K562 (cell line): ENCODE measurements around the gene POMP.

ENCODE experiments used
- FOXK1 ChIP-seq: sonication (generic); formaldehyde crosslinking; IDR thresholded peaks from 2 replicates; pipeline ENCODE4 v1.8.0; 2022; ENCODE audit warnings: missing genetic modification reagents, mild to moderate bottlenecking, borderline replicate concordance
- HDAC2 ChIP-seq: fragments of 450-650 bp; IDR thresholded peaks from 2 replicates; pipeline ENCODE4 v1.6.1; 2016; ENCODE audit warnings: mild to moderate bottlenecking
- MEIS2 ChIP-seq: fragments of 450-650 bp; IDR thresholded peaks from 2 replicates; pipeline ENCODE4 v1.6.1; 2014; ENCODE audit warnings: mild to moderate bottlenecking; ENCODE audit not compliant: partially characterized antibody
- NR1H2 ChIP-seq: sonication (generic); formaldehyde crosslinking; IDR thresholded peaks from 2 replicates; pipeline ENCODE4 v1.4.0; 2020; ENCODE audit warnings: mild to moderate bottlenecking, missing genetic modification reagents
- PHF20 ChIP-seq: fragments of 450-650 bp; IDR thresholded peaks from 2 replicates; pipeline ENCODE4 v1.6.1; 2018; ENCODE audit not compliant: partially characterized antibody
- ZNF644 ChIP-seq: fragments of 200-800 bp; sonication (Bioruptor generic); IDR thresholded peaks from 2 replicates; pipeline ENCODE4 v1.6.1; 2016; ENCODE audit warnings: low read depth, missing genetic modification characterization, missing compliant biosample characterization
- TF ChIP-seq, protein P1 (sequence below), 3 experiments: IDR thresholded peaks in 2 of 3; conservative IDR thresholded peaks in 1 of 3; 2 replicates each; pipeline ENCODE4 v1.5.1; 2011 to 2012; ENCODE audit warnings: low read length in 3 of 3, mild to moderate bottlenecking in 3 of 3, control low read depth in 2 of 3, improper control_type of control experiment in 1 of 3, inconsistent platforms in 1 of 3, low read depth in 1 of 3, mixed read lengths in 1 of 3, moderate library complexity in 1 of 3; ENCODE audit not compliant: insufficient read depth in 2 of 3
- TF ChIP-seq, protein P2 (sequence below), 2 experiments: fragments of 450-650 bp; formaldehyde crosslinking in 1 of 2; IDR thresholded peaks; 2 replicates each; pipeline versions ENCODE4 v1.4.0 to v1.6.1; 2014 to 2020; ENCODE audit warnings: mild to moderate bottlenecking in 2 of 2, borderline replicate concordance in 1 of 2, low read depth in 1 of 2

DNA sequence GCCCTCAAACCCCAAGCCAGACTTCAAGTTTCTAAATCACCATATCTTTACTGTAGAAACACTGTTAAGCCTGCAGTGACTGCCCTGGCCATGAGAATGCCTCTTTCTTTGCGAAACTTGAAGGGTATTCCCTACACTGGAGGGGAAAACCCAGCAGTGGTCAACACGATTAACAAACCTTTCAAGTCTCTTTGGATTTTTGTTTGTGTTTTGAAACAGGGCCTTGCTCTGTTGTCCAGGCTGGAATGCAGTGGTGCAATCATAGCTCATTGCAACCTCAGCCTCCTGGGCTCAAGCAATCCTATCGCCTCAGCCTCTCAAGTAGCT lies 17.4 kb upstream of the POMP start:
- TF ChIP-seq FOXK1 (CRISPR knock-in tag) = no peak
- TF ChIP-seq, protein P1, sequence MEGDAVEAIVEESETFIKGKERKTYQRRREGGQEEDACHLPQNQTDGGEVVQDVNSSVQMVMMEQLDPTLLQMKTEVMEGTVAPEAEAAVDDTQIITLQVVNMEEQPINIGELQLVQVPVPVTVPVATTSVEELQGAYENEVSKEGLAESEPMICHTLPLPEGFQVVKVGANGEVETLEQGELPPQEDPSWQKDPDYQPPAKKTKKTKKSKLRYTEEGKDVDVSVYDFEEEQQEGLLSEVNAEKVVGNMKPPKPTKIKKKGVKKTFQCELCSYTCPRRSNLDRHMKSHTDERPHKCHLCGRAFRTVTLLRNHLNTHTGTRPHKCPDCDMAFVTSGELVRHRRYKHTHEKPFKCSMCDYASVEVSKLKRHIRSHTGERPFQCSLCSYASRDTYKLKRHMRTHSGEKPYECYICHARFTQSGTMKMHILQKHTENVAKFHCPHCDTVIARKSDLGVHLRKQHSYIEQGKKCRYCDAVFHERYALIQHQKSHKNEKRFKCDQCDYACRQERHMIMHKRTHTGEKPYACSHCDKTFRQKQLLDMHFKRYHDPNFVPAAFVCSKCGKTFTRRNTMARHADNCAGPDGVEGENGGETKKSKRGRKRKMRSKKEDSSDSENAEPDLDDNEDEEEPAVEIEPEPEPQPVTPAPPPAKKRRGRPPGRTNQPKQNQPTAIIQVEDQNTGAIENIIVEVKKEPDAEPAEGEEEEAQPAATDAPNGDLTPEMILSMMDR (IDR thresholded peaks at IDR 0.05 in 2 of 3, conservative IDR thresholded peaks at IDR 0.05 in 1 of 3; ENCODE audit: insufficient read depth in 2 of 3, low read depth in 1 of 3, low read length in 3 of 3) = no peak
- no peak for TF ChIP-seq MEIS2
- TF ChIP-seq PHF20 = no peak
- TF ChIP-seq, protein P2, sequence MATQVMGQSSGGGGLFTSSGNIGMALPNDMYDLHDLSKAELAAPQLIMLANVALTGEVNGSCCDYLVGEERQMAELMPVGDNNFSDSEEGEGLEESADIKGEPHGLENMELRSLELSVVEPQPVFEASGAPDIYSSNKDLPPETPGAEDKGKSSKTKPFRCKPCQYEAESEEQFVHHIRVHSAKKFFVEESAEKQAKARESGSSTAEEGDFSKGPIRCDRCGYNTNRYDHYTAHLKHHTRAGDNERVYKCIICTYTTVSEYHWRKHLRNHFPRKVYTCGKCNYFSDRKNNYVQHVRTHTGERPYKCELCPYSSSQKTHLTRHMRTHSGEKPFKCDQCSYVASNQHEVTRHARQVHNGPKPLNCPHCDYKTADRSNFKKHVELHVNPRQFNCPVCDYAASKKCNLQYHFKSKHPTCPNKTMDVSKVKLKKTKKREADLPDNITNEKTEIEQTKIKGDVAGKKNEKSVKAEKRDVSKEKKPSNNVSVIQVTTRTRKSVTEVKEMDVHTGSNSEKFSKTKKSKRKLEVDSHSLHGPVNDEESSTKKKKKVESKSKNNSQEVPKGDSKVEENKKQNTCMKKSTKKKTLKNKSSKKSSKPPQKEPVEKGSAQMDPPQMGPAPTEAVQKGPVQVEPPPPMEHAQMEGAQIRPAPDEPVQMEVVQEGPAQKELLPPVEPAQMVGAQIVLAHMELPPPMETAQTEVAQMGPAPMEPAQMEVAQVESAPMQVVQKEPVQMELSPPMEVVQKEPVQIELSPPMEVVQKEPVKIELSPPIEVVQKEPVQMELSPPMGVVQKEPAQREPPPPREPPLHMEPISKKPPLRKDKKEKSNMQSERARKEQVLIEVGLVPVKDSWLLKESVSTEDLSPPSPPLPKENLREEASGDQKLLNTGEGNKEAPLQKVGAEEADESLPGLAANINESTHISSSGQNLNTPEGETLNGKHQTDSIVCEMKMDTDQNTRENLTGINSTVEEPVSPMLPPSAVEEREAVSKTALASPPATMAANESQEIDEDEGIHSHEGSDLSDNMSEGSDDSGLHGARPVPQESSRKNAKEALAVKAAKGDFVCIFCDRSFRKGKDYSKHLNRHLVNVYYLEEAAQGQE (IDR thresholded peaks at IDR 0.05; ENCODE audit: borderline replicate concordance) = no peak
- TF ChIP-seq, protein P2 (CRISPR knock-in tag; IDR thresholded peaks at IDR 0.05; ENCODE audit: low read depth) = no peak
- TF ChIP-seq ZNF644 (tag) = no peak
- no peak for TF ChIP-seq HDAC2
- TF ChIP-seq NR1H2 (CRISPR knock-in tag) = no peak
